Measurements from ENCODE around the gene QRICH1.

GRCh38 chr3:49119036-49119435 lies 25.2 kb upstream of the QRICH1 start:
- no peak for TF ChIP-seq FOXP2 (optimal IDR thresholded peaks at IDR 0.05; ENCODE audit: control extremely low read depth, extremely low read length, insufficient read depth)
- TF ChIP-seq EZH2 (IDR thresholded peaks at IDR 0.05) = no peak

Measured in SK-N-MC (cell line).